HG03060 (cell line): ENCODE measurements around the gene USP37.

Source experiments
- ATAC-seq: cut with Tn5 transposase; IDR thresholded peaks from one replicate; pipeline ENCODE4 v1.9.1; 2021; ENCODE audit warnings: low read depth, moderate number of reproducible peaks; ENCODE audit not compliant: unreplicated experiment

Gene USP37

GRCh38 chr2:218404351-218405085 lies 163.6 kb downstream of the USP37 start:
- no peak for ATAC-seq

- ATAC-seq: no peak
Measured at GRCh38 chr2:218403810-218404209, 164.3 kb downstream of the USP37 start.

GRCh38 chr2:218402911-218403411 lies 165.2 kb downstream of the USP37 start:
- ATAC-seq: no peak

GRCh38 chr2:218402491-218402901 lies 165.7 kb downstream of the USP37 start:
- no peak for ATAC-seq

GRCh38 chr2:218401890-218402289 lies 166.3 kb downstream of the USP37 start:
- no peak for ATAC-seq

GRCh38 chr2:218400930-218401881 lies 166.9 kb downstream of the USP37 start:
- ATAC-seq: no peak
